ENCODE measurements around the gene PDE1A. TPM values are rescaled to one million over a fixed set of nuclear protein-coding genes. Genes with fewer than 3 reads are reported as not detected.
"Not testable (repeated sequence)": the region's sequence is repeated elsewhere in the genome, so short reads cannot be mapped to it uniquely, and the experiment has no call there.

Gene PDE1A
- total RNA-seq, 1 donor from 2014 or later: 0.06 TPM

- no peak for DNase-seq (ENCODE audit: extremely low read depth, low read depth, low spot score)
Measured at GRCh38 chr2:182291296-182291695, 135.5 kb downstream of the PDE1A start.

GRCh38 chr2:182283512-182283911 lies 143.3 kb downstream of the PDE1A start:
- peak; percentile 47 for DNase-seq (ENCODE audit: extremely low read depth, low read depth, low spot score)

DNA sequence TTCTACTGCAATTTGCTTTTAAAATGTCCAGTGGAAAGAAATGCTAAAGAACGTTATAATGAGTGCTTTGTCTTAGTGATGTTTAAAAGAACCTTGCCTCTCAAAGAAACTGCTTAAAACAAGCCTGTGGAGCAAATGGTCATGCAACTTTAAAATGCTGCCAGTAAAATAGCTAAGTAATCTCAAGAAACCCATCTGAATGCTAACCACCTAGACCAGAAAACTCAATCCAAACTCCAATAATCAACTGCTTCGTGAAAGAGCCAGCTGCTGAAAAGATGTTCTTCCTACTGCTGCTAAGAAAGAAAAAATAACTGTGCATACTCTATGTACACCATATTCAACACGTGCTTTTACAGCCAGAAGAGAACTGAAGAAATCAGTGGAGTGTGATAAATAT lies 145.6 kb downstream of the PDE1A start:
- no peak for DNase-seq (ENCODE audit: extremely low read depth, low read depth, low spot score)

DNA sequence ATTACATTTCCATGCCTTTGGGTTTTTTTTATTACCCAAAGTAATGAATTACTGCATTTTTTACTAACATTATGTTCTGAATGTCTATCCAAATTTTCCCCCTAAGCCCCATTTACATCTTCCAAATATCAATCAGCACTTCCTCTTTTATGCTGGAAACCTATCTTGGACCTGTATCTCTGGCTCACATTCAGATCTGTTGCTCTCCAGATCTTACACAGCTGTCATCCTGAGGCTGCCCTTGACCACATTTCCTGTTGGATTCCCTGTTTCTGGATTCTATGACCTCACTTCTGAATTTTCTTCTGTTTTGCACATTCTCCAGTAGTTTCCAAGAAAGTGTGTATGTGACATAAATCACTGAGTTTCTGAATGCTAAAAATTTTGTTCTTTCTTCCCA lies 146.7 kb downstream of the PDE1A start:
- DNase-seq (ENCODE audit: extremely low read depth, low read depth, low spot score): no peak

DNA sequence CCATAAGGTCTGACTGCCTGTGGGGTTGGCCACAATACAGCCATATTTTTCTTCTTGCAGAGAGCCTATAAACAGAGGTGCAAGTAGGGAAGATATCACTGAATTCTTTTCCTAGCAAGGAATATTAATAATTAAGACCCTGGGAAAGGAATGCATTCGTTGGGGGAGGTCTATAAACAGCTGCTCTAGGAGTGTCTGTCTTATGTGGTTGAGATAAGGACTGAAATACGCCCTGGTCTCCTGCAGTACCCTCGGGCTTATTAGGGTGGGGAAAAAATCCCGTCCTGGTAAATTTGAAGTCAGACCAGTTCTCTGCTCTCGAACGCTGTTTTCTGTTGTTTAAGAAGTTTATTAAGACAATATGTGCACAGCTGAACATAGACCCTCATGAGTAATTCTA lies 150.2 kb downstream of the PDE1A start:
- not testable (repeated sequence) for DNase-seq (ENCODE audit: extremely low read depth, low read depth, low spot score)

DNA sequence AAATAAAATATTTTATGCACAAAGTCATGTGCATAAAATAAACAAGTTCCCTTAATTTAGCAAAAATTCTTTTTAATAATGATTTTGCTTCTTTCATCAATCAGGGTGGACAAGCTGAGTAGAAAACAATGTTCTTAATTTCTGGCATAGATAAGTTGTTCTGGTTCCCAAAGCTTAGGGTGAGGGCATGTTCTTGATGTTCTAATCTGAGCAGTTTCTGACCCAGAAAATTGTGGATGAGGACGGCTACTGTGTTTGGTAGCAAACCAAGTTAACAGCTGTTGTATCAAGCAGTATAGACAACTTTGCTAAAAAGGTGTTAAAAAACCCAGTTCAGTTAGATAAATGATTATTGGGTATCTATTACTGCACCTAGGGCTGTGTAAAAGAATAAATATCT lies 158.9 kb downstream of the PDE1A start:
- no peak for DNase-seq (ENCODE audit: extremely low read depth, low read depth, low spot score)

DNA sequence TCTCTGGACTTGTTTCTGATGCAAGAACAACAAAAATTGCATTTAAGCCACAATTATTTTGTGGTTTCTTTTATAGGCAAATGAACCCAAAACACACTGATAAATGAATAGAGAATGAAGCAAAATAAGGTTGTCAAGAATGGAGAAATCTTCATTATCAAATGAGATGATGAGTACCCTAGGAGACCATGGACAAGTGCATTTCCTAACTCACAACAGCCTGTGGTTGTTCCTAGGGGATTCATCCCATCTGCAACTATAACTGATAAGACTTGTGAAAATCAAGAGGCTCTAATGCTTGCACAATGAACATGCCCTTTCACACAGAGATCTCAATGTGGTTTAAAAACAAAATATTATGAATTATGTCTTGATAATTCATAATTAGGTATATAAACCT lies 159.9 kb downstream of the PDE1A start:
- DNase-seq (ENCODE audit: extremely low read depth, low read depth, low spot score): no peak

DNA sequence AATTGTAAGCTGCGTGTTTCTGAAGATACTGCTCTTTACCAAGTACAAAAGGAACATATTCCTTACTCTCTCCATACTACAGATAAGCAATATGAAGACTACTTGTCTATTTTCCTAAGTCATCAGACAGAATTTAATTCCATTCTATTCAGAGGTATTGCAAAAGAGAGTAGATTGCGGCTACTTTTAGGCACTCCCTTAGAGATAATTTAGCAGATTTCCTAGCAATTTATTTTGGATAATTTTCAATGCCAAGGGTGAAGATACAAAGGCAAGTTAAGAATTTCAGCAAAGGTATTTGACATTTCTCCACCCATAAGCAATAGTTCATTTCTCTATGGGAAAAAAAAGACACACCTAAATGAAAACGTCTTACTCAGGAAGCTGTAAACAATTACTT lies 161.1 kb downstream of the PDE1A start:
- DNase-seq (ENCODE audit: extremely low read depth, low read depth, low spot score): no peak

DNA sequence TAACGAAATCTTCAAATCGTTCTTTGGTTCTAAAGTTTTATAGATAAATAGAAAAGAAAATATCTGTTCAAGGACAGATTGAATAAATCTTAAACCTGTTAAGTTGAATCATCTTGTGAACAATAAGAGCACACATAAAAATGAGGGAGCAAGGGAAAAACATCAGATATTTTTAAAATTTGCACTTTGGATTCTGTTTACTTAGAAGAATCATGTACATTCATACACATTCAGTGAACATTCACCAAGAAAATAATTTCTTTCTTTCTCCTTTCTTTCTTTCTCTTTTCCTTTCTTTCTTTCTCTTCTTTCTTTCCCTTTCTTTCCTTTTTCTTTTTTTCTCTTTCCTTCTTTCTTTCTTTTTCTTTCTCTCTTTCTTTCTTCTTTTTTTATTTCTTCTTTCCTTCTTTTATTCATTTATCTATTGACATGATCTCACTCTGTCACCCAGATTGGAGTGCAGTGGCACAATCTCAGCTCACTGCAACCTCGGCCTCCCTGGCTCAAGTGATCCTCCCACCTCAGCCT lies 164.9 kb downstream of the PDE1A start:
- DNase-seq (ENCODE audit: extremely low read depth, low read depth, low spot score): no peak

- no peak for DNase-seq (ENCODE audit: extremely low read depth, low read depth, low spot score)
Measured at GRCh38 chr2:182259629-182260150, 167.1 kb downstream of the PDE1A start.

DNA sequence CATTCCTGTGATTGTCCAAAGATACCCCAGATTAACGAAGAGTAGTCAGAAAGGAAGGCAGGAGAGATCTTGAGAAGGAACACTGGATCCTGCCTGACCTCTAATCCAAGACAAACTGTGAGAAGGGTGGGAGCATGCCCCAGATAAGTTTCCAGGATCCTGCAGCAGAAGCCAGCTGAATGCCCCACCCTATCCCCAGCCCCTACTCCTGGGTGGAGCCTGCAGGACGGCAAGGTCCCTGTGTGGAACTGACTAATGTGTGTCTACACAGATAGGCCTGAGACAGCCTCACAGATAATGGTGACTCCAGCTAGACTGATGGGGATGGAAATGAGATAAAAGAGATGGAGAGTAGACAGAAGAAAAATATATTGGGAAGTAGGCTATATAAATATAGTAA lies 174.3 kb downstream of the PDE1A start:
- no peak for DNase-seq (ENCODE audit: extremely low read depth, low read depth, low spot score)

GRCh38 chr2:182248898-182249297 lies 177.9 kb downstream of the PDE1A start:
- DNase-seq (ENCODE audit: extremely low read depth, low read depth, low spot score): no peak

DNA sequence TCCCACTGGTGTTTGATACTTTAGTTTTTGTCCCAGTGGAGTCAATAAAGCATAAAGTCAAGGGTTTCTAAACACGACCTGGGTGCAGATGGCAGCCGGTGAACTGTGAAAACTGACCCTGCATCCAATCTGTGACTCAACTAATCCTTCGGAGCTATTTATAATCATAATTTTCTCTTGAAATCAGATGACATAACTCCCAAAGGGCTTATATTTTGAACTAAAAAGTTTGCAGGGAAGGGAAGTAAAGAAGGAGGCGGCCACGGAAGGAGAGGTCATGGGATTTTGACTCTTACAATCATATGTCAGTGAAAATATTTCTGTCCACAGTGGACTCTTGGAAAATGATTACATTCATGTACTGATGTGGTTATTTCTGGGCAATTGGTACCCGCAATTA lies 178.5 kb downstream of the PDE1A start:
- DNase-seq (ENCODE audit: extremely low read depth, low read depth, low spot score): no peak

GRCh38 chr2:182247831-182248230 lies 179.0 kb downstream of the PDE1A start:
- DNase-seq (ENCODE audit: extremely low read depth, low read depth, low spot score): no peak

DNA sequence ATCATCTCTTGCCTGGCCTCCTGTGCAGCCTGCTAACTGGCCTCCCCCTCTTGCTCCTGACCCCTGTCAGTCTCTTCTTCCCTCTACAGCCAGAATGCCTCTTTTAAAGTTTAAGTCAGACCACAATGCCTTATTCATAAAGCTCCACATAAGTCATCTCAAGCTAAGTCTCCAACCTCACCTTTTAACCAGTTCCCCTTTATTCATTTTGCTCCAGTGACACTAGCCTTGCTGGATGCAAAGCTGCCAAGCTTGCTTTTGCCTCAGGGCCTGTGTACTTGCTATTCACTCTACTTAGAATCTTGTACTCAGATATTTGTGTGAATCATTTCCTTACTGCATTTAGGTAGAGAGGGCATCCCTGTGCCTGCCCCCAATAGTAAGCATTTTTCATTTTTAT lies 180.9 kb downstream of the PDE1A start:
- no peak for DNase-seq (ENCODE audit: extremely low read depth, low read depth, low spot score)

DNA sequence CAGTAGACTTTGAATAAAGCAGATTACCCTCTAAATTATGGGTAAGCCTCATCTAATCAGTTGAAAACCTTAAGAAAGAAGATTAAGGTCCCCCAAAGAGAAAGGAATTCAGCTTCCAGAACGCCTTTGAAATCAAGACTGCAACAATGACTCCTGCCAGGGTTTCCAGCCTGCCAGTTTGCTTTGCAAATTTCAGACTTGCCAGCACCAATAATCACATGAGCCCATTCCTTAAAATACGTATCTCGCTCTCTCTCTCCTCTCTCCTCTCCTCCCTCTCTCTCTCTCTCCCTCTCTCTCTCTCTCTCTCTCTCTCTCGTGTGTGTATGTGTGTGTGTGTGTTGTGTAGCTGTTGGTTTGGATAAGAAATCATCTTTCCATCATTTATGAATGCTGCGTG lies 184.2 kb downstream of the PDE1A start:
- no peak for DNase-seq (ENCODE audit: extremely low read depth, low read depth, low spot score)

DNA sequence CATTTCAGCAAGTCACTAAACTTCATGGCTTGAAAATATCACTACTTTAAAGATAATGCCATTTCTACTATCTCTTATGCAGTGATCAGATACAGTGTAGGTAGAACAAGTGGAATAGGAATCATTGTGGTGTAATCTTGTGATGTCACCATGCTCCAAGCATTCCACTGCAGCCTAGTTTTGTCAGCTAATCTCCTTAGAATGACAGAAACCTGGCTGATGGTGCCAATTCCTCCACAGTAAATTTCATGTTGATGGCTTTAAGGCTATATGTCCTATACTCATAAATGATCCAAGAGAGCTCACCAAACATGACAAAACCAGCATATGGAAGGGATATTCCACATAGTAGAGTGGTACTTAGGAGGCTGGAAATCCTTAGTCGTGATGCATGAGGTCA lies 184.9 kb downstream of the PDE1A start:
- DNase-seq (ENCODE audit: extremely low read depth, low read depth, low spot score): no peak

DNA sequence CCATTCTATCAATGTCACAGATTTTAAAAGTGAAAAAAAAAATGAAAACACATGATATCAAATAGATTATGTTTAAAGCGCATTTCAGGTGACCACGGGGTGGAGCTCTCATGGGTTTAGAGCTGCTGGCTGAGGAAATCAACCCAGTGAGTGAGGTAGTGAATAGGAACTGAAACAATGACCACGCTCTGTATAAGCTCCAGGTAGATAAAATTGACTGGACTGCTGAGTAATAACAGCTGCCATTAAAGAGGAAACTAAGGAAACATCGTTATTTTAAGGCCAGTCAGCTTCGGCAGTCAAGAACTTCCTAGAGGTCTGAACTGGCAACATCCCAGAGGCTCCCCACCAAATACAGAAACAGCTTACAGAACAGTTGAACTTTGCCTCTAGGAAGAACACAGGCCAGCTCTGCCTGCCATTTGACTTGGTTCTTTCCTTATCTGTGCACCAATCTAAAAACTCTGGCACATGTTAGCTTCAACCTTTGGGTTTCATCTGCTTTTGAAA lies 185.9 kb downstream of the PDE1A start:
- DNase-seq (ENCODE audit: extremely low read depth, low read depth, low spot score): peak; percentile 31

DNA sequence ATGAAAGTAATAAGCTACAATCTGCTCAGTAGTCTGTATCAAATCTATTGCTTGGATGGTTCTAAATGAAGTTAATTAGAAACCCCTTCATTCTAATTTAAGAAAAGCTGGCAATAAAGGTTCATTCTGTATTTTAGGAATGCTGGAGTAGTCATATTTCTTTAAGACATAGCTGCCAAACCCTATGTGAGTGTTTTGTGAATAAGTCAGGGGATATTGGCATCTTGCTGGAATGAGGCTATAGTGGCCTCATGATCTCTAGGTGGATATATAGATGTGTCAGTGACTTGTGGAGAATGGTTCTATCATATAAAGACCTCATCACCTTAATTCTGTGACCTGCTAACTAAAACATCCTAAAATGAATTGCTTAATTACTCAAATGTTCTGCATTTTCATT lies 196.3 kb downstream of the PDE1A start:
- no peak for DNase-seq (ENCODE audit: extremely low read depth, low read depth, low spot score)

DNA sequence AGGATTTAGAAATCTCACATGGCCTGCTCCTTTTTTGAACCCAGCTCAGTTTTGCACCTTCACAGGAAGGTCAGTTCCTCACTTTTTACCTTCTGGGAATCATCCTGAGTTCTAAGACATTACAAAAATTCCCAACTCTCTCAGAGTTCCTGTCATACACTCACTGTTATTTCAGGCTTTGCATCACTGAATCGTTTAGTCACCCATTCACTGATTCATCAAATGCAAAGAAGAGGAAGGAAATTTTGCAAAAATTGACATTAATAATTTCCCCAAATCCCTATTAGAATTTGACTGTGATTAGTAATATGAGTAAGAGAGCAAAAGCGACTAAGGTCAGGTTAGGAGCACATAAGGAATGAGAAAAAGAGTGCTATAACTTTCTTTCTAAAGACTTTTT lies 197.5 kb downstream of the PDE1A start:
- no peak for DNase-seq (ENCODE audit: extremely low read depth, low read depth, low spot score)

GRCh38 chr2:182228741-182229140 lies 198.1 kb downstream of the PDE1A start:
- no peak for DNase-seq (ENCODE audit: extremely low read depth, low read depth, low spot score)

- no peak for DNase-seq (ENCODE audit: extremely low read depth, low read depth, low spot score)
Measured at GRCh38 chr2:182228073-182228473, 198.8 kb downstream of the PDE1A start.

GRCh38 chr2:182226807-182227206 lies 200.0 kb downstream of the PDE1A start:
- DNase-seq (ENCODE audit: extremely low read depth, low read depth, low spot score): no peak

Data from glomerular endothelial cell (primary cell).